HG03575 (cell line): Measurements from ENCODE around the gene GABRD.

Experiments
- ATAC-seq: cut with Tn5 transposase; IDR thresholded peaks from one replicate; pipeline ENCODE4 v1.9.1; 2021; ENCODE audit not compliant: unreplicated experiment, insufficient number of reproducible peaks, low FRiP score; ENCODE audit errors: extremely low read depth

Gene GABRD

DNA sequence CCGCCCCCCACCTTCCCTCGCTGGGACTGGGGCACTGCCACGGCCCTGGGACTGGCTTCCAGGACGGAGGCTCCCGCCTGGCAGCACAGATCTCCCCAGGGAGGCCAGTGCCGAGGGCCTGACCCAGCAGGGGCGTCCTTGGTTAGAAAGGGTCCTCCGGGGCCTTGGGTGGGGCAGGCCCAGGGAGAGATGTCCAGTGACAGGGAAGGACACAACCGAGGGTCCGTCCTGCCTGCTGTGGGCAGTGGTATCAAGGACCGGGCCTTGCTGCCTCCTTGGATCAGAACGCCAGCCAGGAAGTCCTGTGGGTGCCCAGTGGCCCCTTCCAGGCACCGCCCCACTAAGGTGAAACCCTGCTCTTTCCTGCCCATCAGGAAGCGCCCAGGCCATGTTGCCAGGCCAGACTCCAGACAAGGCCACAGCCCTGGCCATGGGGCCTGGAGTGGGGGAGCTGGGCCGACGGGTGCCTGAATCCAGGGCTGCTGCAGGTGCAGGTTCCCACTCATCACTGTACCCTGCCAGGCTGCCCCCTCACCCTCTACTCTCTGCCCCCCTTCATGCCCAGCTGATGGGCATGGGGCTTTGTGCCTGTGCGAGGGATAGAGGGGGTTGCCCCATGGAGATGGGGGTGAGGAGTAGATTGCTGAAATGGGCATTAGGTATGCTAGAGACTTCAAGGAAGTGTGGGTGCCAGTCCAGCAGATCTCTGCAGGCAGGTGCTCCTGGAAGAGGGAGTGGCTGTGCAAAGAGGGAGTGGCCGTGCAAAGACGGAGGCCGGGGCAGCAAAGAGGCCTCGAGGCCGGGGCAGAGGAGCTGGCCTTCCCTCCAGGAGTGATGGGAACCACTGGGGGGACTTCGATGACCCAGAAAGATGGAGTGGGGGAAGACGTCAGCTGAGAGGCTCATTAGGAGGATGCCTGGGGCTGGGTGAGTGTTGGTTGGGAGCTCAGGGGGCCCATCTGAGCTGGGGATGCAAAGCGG, 28.9 kb downstream of the GABRD start:
- ATAC-seq = no peak

DNA sequence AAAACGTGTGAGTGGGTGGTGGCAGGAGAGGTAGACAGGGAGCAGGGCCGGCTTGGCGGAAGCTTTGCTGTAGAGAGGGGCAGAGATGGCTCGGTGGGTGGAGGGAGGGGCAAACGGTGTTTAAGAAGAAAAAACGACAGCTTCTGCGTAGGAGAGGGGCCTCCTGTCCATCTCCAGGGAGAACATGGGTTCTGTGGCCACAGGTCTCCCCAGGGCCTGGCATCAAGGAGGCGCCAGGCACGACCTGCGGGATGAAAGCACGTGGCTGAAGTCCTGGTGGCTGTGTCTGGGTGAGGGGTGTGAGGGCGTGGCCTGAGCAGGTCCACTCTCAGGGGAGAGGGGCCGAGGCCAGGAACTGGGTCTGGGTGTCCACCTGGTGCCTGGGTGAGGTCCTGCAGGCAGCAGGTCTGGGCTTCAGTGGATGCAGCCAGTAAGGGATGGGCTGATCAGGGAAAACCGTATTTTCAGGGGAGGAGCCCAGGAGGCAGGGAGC, 30.1 kb downstream of the GABRD start:
- ATAC-seq = no peak

DNA sequence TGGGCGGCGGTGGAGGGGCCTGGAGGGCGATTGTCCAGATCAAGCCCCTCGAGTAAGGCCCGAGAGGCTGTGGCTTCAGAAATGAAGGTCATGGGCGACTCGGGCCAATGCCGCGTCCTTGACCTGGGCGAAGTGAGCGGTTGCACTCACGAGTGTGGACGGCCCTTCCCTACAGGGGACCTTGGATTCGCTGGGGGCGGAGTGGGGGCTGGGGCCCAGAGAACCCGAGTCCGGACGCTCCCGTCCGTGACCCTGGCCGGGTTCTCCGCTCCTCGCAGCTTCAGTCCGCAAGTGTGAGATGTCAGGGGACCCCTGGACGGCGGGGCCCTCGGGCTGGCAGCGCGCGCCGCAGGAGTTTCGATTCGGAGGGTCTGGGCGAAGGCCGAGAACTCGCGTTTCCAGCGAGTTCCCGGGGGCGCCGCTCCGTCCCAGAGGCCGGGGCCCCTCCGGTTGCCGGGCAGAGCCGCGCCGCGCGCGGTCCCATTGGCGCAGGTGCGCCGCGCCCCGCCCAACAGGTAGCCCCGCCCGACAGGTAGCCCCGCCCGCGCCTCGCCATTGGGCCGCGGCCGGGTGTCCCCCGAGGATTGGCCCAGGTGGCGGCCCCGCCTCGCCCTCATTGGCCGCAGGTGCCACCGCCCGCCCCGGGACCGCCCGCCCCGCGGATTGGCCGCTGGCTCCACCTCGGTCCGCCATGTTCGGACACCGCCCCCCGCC, 30.7 kb downstream of the GABRD start, which contains the start of gene PRKCZ:
Gene PRKCZ, plus strand, starts transcription at position 694 of the 714 bp plus-strand sequence. CDS start 220 bp downstream, outside the sequence.
- ATAC-seq = no peak

DNA sequence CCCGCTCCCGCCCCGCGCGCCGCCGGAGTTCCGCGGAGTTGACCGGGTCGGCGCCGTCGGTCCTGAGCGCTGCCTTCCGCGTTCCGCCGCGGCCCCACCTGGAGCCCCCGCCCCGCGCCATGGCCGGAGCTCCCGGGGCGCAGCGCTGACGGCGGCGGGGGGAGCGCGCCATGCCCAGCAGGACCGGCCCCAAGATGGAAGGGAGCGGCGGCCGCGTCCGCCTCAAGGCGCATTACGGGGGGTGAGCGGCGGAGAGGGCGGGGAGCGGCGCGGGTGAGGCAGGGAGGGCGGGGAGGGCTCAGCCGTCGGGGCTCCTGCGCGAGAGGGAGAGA, 31.3 kb downstream of the GABRD start:
- ATAC-seq = no peak

DNA sequence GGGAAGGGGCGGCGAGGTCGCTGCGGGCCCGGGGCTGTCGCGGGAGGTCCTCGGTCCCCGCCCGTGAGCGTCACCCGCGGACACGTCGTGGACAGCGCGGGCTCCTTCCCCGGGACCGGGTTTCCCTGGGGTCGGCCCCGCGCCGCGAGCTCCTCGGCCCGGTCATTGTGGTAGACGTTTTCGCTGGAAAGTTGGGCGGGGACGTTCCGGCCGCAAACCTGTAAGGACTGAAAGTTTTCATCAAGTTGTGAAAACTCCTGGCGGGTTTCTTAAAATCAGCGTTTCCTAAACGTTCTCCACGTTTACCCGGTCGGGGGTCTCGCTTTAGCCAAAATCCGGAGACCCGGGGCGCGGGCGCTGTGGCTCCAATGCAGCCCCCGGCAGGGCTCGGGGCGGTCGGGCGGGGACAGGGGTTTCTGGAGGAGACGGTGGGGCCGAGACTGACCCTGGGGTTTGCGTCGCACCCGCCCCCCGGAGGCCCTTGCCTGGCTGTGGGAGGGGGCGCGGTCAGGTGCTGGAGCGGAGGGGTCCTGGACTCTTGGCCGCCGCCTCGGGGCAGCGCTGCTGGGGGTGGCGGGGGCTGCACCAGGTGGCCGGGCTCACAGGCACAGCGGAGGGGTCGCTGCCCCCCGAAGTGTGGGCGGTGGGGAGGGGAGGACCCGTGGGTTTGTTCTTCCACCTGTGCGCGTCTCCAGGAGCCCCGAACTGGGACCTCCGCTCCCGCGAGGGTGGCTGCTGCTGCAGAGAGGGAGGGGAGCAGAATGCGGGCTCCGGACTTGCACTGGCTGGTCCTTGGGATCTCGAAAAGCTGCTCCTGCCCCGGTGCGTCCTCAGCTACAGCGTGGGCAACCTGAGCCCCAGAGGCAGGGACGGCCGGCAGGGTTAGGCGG, 31.9 kb downstream of the GABRD start:
- ATAC-seq = no peak

DNA sequence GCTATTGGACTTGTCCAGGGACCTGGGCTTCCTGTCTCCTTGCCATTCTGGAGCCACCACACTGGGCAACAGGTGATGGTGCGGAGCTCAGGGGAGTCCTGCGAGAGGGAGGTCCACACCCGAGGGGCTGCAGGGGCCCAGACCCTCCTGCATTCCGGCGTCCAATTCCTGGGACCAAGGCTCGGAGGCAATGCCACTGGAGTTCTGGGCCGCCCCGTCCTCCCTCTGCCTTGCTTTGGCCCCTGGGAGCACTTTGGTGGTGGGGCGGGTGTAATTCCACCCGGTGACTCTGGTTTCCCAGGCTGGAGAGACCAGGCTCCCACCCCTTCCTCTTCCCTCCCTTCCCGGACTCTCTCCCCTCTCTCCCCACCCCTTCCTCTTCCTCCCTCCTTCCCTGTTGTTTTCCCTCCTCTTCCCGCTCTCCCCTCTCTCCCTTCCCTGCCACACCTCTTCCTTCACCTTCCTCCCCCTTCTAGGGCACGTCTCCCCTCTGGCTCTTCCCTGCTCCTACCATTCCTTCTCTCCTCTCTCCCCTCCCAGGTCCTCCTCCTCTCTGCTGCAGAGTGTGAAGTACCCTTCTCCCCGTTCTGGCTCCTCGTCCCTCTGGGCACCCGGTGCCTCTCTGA, 33.0 kb downstream of the GABRD start:
- no peak for ATAC-seq

DNA sequence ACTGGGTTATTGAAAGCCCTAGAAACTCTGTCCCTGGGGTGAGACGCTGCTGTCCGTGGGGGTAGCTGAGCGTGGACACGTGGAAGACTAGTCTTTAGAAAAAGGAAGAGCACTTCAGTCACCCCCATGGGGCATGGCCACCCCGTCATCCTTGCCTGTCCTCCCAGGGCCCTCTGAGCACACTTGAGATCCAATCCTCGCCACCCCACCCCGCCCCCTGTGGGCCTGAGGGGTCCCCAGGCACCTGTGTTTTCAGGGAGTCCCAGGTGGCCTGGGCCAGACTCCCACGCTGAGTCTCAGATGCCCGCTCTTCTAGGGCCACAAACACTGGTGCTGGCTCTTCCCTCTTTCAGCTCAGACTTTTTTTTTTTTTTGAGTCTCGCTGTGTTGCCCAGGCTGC, 33.6 kb downstream of the GABRD start:
- no peak for ATAC-seq

DNA sequence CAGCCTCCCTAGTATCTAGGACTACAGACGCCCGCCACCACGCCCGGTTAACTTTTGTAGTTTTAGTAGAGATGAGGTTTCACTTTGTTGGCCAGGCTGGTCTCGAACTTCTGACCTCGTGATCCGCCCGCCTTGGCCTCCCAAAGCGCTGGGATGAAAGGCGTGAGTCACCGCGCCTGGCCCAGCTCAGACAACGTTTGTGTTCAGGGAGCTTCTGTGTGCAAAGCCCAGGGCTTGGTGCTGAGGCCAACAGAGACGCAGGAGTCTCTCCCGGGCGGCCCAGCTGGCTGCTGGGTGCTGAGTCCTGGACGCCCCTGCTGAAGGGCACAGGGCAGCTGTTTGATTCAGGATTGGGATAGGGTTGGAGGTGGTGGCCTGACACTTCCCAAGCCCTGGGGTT, 34.1 kb downstream of the GABRD start:
- ATAC-seq = no peak

DNA sequence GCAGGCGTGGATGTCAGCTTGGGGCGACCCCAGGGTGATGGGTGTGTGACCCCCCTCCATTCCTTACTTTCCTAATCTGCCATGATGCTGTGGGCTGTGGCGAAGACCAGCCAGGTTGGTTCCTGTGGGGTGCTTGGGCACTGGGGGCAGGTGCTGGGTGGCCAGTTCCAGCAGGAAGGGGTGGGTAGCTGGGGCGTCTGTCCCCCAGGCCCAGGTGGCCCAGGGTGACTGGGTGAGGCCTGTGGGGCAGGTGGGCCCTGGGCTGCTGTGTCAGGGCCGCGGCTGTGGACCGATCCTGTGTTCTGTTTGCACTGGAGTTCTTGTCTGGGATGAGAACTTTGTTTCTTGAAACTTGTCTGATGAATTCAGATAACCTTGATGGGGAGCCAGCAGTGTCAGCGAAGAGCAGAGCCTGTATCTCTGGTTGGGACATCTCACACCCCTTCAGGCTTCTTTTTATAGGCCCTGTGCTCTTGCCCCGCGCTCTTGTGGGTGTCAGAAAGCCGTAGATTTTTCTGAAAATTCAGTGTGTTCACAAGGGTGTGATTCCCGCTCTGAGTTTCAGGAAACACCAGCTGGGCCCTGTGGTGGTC, 34.7 kb downstream of the GABRD start:
- ATAC-seq = no peak

DNA sequence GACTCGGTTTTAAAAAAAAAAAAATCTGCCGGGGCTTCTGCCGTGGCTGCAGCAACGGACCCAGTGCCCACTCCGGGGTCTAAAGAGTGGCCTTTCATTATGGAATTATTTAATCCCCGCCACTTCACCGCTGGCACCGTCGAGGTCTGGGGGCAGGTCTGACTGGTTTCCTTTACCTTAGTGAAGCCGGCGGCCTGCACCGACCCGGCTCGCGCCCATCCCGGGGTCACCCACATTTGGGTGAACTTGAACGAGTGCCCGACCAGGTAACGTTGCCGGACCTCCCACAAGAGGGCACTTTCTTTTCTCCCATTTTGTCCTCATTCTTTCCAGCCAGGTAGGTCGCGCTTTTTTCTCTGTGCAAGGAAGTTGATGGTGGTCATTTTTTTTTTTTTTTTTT, 35.4 kb downstream of the GABRD start:
- ATAC-seq = no peak

DNA sequence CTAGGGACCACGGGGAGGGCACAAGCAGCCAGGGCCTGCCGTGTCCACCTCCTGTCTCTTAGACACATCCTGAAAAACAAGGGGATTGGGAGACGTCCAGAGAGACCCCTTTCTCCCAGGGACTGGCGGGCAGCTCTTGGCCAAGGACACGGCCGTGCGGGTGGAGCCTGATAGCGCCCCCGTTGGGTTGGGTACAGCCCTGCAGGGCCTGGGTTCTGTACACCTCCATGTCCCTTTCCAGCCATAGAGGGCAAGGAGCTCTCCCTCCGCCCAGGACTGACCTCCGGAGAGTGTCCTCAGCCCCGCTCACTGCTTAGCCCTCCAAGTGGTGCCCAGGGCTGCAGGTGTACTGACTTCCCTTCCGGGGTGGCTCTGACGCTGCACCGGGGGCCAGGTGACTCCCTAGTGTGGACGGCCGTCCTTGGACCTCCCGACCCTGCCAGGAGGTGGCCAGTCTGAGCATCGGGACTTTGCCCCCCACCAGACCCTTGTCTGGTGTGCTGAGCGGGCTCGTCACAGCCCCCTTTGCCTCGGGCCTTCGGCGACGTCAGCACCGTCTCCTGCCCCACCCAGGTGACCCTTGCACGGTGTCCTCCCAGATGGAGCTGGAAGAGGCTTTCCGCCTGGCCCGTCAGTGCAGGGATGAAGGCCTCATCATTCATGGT, 36.9 kb downstream of the GABRD start:
- no peak for ATAC-seq

DNA sequence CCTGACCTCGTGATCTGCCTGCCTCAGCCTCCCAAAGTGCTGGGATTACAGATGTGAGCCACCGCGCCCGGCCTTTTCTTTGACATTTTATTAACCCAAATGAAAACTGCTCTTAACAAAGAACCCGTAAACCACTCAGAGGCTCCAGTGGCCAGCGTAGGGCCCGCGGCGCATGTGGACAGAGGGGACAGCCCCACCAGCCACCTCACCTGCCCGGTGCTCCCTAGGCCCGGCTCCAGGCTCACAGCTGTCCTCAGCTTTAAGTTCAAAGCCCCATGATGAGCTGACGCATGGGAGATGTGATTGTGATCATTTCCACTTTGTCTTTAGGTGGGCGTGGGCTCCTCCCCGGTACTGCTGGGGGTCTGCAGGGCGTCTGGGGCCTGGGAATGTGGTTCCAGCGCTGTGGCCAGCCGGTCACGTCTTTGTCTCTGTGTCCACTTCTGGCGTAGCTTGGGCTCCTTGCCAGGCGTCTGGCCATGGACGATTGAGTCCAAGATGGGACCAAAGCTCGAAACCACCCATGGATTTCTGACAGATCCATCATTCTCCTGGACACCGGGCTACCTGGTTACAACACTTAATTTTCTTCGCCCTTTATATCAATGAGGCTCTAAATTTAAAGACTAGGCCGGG, 37.9 kb downstream of the GABRD start:
- no peak for ATAC-seq

DNA sequence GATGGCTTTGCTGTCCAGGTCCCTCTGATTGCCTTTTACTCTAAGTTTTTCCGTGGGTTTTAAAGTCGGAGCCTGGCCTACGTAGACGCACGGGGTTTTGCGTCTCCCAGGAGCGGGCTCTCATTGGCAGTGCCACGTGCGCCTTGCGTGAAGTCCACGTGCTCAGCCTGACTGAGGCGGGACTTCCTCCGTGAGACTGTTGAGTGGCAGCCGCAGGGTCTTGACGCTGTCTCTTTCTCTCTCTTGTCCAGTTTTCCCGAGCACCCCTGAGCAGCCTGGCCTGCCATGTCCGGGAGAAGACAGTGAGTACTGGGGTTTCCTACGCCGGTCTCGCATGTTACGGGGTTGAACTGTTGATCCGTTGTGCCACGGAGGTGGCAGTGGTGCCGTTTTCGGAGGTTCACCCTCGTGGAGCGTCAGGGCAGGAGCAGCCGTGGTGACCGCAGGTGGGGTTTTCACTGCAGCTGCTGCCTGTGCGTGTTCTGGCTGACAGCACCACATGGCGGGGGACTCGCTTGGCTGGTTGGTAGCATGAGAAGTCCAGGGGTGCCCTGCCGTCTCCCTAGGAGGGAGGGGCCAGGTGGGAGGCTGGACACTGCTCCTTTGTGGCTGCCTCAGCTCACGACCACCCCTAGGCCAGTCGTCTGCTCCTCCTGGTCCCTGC, 40.3 kb downstream of the GABRD start:
- no peak for ATAC-seq

DNA sequence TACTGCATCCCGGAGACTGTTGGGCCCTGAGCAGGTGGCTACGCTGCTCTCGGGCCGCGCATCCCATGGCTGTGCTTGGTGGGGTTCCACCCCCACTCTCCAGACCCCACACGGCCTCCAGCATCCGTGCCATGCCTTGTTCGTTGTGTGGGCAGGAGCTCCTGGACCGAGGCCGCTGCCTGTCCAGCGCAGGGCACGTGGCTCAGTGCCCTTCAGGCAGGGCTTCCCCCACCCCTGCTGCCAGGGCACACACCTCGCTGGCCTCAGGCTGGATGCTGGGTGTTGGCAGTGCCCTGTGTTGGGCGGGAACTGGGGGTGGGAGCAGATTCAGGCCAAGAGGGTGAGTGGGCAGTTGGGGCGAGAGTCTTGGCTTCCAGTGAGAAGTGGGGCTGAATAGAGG, 40.9 kb downstream of the GABRD start:
- ATAC-seq = no peak

DNA sequence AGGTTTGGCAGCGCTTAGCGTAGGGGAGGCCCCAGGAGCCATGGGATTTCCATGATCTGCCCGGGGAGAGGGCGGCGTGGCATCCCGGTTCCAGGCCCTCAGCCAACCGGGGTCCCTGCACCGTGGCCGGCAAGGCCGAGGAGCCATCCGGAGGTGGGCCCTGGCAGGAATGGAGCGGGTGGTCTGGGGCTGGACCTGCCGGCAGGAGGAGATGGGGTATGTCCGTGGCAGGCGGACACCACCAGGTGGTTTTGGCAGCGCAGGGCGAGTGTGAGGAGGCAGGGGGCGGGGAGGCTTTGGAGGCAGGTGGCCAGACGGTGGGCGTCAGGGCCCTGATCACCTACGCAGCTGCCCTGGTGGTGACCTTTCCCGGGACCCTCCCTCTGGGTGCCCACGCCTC, 41.4 kb downstream of the GABRD start:
- no peak for ATAC-seq

DNA sequence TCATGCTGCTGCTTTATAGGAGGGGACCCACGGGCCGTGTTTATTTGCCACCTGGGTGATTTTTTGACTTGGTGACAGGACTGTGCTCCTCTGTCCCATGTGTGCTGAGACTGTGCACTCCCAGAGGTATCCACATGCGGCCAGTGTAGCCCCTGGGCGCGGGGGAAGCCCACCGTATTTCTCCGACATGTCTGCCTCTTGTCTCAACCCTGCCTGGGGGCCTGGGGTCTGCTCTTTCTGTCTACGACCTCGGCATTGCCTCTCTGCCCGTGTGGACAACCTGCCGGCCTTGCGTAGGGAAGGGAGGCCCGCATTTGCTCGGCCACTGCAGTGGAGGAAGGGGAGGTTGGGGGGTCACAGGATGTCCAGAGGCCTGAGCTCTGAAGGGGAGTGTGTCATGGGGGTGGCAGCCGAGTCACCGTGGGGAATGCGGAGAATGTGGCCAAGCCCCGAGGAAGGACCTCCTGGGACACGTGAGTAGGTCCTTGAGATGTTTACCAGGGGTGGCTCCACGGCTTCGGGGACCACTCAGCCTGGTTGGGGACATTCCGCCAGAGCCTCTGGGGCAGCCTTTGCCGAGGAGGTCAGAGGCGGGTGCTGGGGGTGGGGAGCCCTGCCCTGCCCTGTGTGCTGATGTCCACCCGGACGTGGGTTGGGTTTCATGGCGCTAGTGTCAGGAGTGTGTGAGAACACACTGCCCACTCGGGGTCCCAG, 42.1 kb downstream of the GABRD start:
- no peak for ATAC-seq
